IMR-90 (cell line): ENCODE measurements around the gene IGF2. TPM values are rescaled to one million over a fixed set of nuclear protein-coding genes. Genes with fewer than 3 reads are reported as not detected.

Source experiments
- ATAC-seq: fragments of 200-7000 bp; cut with Tn5 transposase; 2 replicates; pipeline ENCODE4 v1.9.1; 2020; ENCODE audit warnings: low read depth, mild to moderate bottlenecking, moderate library complexity
- BruUV-seq: library from RNA; stranded (reverse); fragments of 400-500 nt; replicated peaks from 2 replicates; lab custom pipeline; 2021; lab: Mats Ljungman, UMichigan
- CTCF ChIA-PET: fragments of 300-600 bp; formaldehyde crosslinking; extraction: SDS; loops from one replicate; lab custom pipeline; 2021; ENCODE audit warnings: antibody characterized with exemption; lab: Yijun Ruan, JAX
- POLR2A ChIA-PET: fragments of 300-600 bp; sonication (Branson Sonifier 250); formaldehyde crosslinking; loops from one replicate; lab custom pipeline; 2022; ENCODE audit warnings: antibody characterized with exemption; ENCODE audit not compliant: unreplicated experiment; lab: Charles Lee
- DNase-seq: peaks from one replicate; pipeline ENCODE4 v3.0.0; 2013
- H2AFZ ChIP-seq: replicated peaks from 2 replicates; pipeline ENCODE3; 2013; ENCODE audit warnings: low read length, mild to moderate bottlenecking; ENCODE audit not compliant: poor library complexity
- H2AK5ac ChIP-seq: 2 replicates; pipeline ENCODE4 v1.6.1; 2013; ENCODE audit warnings: low read depth, low read length, inconsistent platforms
- H2AK9ac ChIP-seq: replicated peaks from 2 replicates; pipeline ENCODE3; 2013; ENCODE audit warnings: mild to moderate bottlenecking, low read depth, low read length, moderate library complexity; ENCODE audit not compliant: poor library complexity
- H2BK120ac ChIP-seq: 2 replicates; pipeline ENCODE4 v1.6.1; 2013; ENCODE audit warnings: low read depth, low read length, inconsistent platforms
- H2BK15ac ChIP-seq: 3 replicates; pipeline ENCODE4 v1.6.1; 2013; ENCODE audit warnings: low read depth, low read length, inconsistent platforms
- H2BK20ac ChIP-seq: 2 replicates; pipeline ENCODE4 v1.6.1; 2013; ENCODE audit warnings: low read depth, mild to moderate bottlenecking, inconsistent platforms, low read length, moderate library complexity
- H2BK5ac ChIP-seq: 2 replicates; pipeline ENCODE4 v1.6.1; 2013; ENCODE audit warnings: mild to moderate bottlenecking, low read depth, low read length, inconsistent platforms; ENCODE audit not compliant: poor library complexity, severe bottlenecking
- H3K14ac ChIP-seq: replicated peaks from 2 replicates; pipeline ENCODE4 v1.6.1; 2013; ENCODE audit warnings: low read depth, low read length, inconsistent platforms
- H3K18ac ChIP-seq: 2 replicates; pipeline ENCODE4 v1.6.1; 2013; ENCODE audit warnings: low read depth, low read length, control low read depth
- H3K23ac ChIP-seq: 2 replicates; pipeline ENCODE4 v1.6.1; 2013; ENCODE audit warnings: low read depth, low read length, inconsistent platforms
- H3K27ac ChIP-seq: 2 replicates; pipeline ENCODE4 v1.5.1; 2013; ENCODE audit warnings: mild to moderate bottlenecking, control low read depth, low read length; ENCODE audit not compliant: insufficient read depth
- H3K27me3 ChIP-seq: 2 replicates; pipeline ENCODE4 v1.6.1; 2013; ENCODE audit warnings: low read length; ENCODE audit not compliant: control insufficient read depth, insufficient read depth
- H3K36me3 ChIP-seq: 2 replicates; pipeline ENCODE4 v1.6.1; 2013; ENCODE audit warnings: low read length, mixed read lengths; ENCODE audit not compliant: control insufficient read depth, insufficient read depth
- H3K4ac ChIP-seq: 2 replicates; pipeline ENCODE4 v1.6.1; 2013; ENCODE audit warnings: low read depth, low read length, inconsistent platforms
- H3K4me1 ChIP-seq: 2 replicates; pipeline ENCODE4 v1.6.1; 2013; ENCODE audit warnings: low read length, mixed read lengths; ENCODE audit not compliant: control insufficient read depth, insufficient read depth
- H3K4me2 ChIP-seq: 2 replicates; pipeline ENCODE4 v1.6.1; 2013; ENCODE audit warnings: low read depth, mild to moderate bottlenecking, control low read depth, low read length, moderate library complexity
- H3K4me3 ChIP-seq: 2 replicates; pipeline ENCODE4 v1.5.1; 2013; ENCODE audit warnings: low read depth, mild to moderate bottlenecking, control low read depth, low read length, moderate library complexity; ENCODE audit not compliant: insufficient read depth
- H3K56ac ChIP-seq: 2 replicates; pipeline ENCODE4 v1.6.1; 2013; ENCODE audit warnings: low read length, inconsistent platforms; ENCODE audit not compliant: insufficient read depth; ENCODE audit errors: extremely low read depth
- H3K79me1 ChIP-seq, 2 experiments: 2 replicates each; pipeline ENCODE4 v1.6.1; 2013; ENCODE audit warnings: low read length in 2 of 2, inconsistent platforms in 1 of 2, low read depth in 1 of 2
- H3K9ac ChIP-seq: 2 replicates; pipeline ENCODE4 v1.6.1; 2013; ENCODE audit warnings: low read depth, low read length, control low read depth
- H3K9me1 ChIP-seq: 2 replicates; pipeline ENCODE4 v1.6.1; 2013; ENCODE audit warnings: low read length, inconsistent platforms; ENCODE audit not compliant: insufficient read depth
- H3K9me3 ChIP-seq: 2 replicates; pipeline ENCODE4 v1.6.1; 2013; ENCODE audit warnings: low read length; ENCODE audit not compliant: control insufficient read depth, insufficient read depth
- H4K20me1 ChIP-seq: 2 replicates; pipeline ENCODE4 v1.6.1; 2013; ENCODE audit warnings: low read length, inconsistent platforms; ENCODE audit not compliant: insufficient read depth
- H4K5ac ChIP-seq: 2 replicates; pipeline ENCODE4 v1.6.1; 2013; ENCODE audit warnings: mild to moderate bottlenecking, low read depth, low read length, control low read depth
- H4K8ac ChIP-seq, 2 experiments: 2 replicates each; pipeline ENCODE4 v1.6.1; 2013; ENCODE audit warnings: low read depth in 2 of 2, low read length in 2 of 2, control low read depth in 1 of 2, inconsistent platforms in 1 of 2
- H4K91ac ChIP-seq: 2 replicates; pipeline ENCODE4 v1.6.1; 2013; ENCODE audit warnings: low read depth, low read length, inconsistent platforms; ENCODE audit not compliant: insufficient read depth
- CEBPB ChIP-seq: IDR thresholded peaks from 2 replicates; pipeline ENCODE4 v1.6.1; 2012; ENCODE audit warnings: low read depth, low read length, improper control_type of control experiment
- MAZ ChIP-seq: IDR thresholded peaks from 2 replicates; pipeline ENCODE4 v1.6.1; 2012; ENCODE audit warnings: low read depth, mild to moderate bottlenecking, low read length, improper control_type of control experiment, moderate library complexity, borderline replicate concordance
- POLR2A ChIP-seq: IDR thresholded peaks from 2 replicates; pipeline ENCODE4 v1.6.1; 2012; ENCODE audit warnings: mild to moderate bottlenecking, low read depth, low read length
- RCOR1 ChIP-seq: IDR thresholded peaks from 2 replicates; pipeline ENCODE4 v1.6.1; 2012; ENCODE audit warnings: mild to moderate bottlenecking, low read length, improper control_type of control experiment; ENCODE audit not compliant: insufficient replicate concordance
- WGBS, 2 experiments: methylation state at CpG; one replicate each; pipeline versions ENCODE4 v1.1.5 to v1.1.7; 2013; ENCODE audit warnings: missing lambda C conversion rate in 2 of 2; ENCODE audit not compliant: insufficient read length in 1 of 2; ENCODE audit errors: extremely low coverage in 2 of 2; 5-methylcytosine and 5-hydroxymethylcytosine counted together
- dilution Hi-C: fragments of 300-500 bp; cut with HindIII; formaldehyde crosslinking; loops from one replicate; pipeline ENCODE4 v1.14.3; 2018; ENCODE audit warnings: low sequenced_read_pairs; ENCODE audit not compliant: unreplicated experiment
- in situ Hi-C: fragments of 300-500 bp; cut with MboI; formaldehyde crosslinking; loops from 3 replicates; pipeline ENCODE4 v1.14.3; 2019; ENCODE audit warnings: low sequenced_read_pairs, inconsistent platforms, mixed read lengths
- intact Hi-C: fragments of 100-400 bp; cut with micrococcal nuclease; formaldehyde crosslinking; loops from 2 replicates; pipeline ENCODE4 v1.10.0; 2022
- polyA plus RNA-seq, 3 experiments: library from polyadenylated mRNA; depleted of rRNA; stranded (reverse); fragments of >200 nt; gene quantifications; 2 replicates each; pipeline ENCODE4 v1.2.3, GENCODE V29; 2012; ENCODE audit warnings: low replicate concordance in 1 of 3
- total RNA-seq: library from RNA; depleted of rRNA; stranded (reverse); fragments of >200 nt; gene quantifications from 2 replicates; pipeline ENCODE4 v1.2.3, GENCODE V29; 2012
- TF ChIP-seq, protein P1 (sequence below): fragments of 150-350 bp; IDR thresholded peaks from 2 replicates; pipeline ENCODE4 v1.6.1; 2016; ENCODE audit warnings: low read depth, mild to moderate bottlenecking, low read length, moderate library complexity, borderline replicate concordance

The IGF2 gene
- total and polyA plus RNA-seq, 2 of the 4 experiments (the other 2 are of a cell fraction), result 2.3 to 21.8 TPM

DNA sequence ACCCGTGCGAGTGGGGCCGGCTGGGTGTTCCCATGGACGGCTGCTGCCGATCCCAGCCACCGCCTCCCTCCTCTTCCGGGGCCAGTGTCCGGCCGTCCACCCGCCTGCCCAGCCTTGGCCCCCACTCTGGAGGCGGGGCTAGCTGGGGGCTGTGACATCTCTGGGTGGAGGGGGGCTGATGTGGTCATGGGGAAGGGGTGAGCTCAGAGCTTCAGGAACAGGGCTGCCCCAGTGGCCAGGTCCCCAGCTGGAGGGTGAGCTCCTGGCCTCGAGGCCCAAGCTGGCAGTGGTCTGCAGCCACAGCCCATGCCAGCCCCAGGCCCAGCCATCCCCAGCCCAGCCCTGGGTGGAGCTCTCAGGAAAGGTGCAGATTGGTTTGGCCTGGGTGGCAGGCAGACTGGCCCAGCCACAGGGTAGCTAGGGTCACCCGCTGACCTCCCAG is 19.1 kb upstream of the IGF2 start:
- intact Hi-C loops (no loop called here), in situ Hi-C loops (no loop called here), dilution Hi-C loops (no loop called here)
- no peak overlapping the region for H3K4me2 ChIP-seq
- 60% methylated on average over 2 of the region's 13 CpGs; no CpG with 5 or more reads in 1 of the 2 experiments for WGBS, 2 experiments
- CTCF ChIA-PET, result no interaction called here
- no peak overlapping the region for H3K4ac ChIP-seq
- H3K18ac ChIP-seq, result no peak overlapping the region
- no peaks in the 10 kb centered on the region for H4K20me1 ChIP-seq
- DNase-seq, result no peak
- H3K4me1 ChIP-seq, result no peaks in the 10 kb centered on the region
- H3K27me3 ChIP-seq, result peaks cover 5% of the 10 kb centered on the region; the same call in 1 of the 2 replicates
- no peak overlapping the region for H3K23ac ChIP-seq
- H2BK5ac ChIP-seq, result no peak overlapping the region
- H3K36me3 ChIP-seq, result no peaks in the 10 kb centered on the region
- H2BK120ac ChIP-seq, result no peak overlapping the region
- no peak overlapping the region for H2BK15ac ChIP-seq
- no peaks in the 10 kb centered on the region for H3K9me1 ChIP-seq
- no peak overlapping the region for H2BK20ac ChIP-seq
- no peak overlapping the region for H4K91ac ChIP-seq
- H3K56ac ChIP-seq, result no peak overlapping the region
- H4K8ac ChIP-seq, result no peak overlapping the region
- no peaks in the 10 kb centered on the region for H3K79me1 ChIP-seq
- H3K9me3 ChIP-seq, result no peaks in the 10 kb centered on the region
- H3K9ac ChIP-seq, result no peak overlapping the region
- POLR2A ChIA-PET, result no interaction called here
- H3K27ac ChIP-seq, result no peak overlapping the region
- no peak overlapping the region for H2AK9ac ChIP-seq
- no peak for ATAC-seq
- no TSS peak for BruUV-seq
- peak overlapping the region; percentile 32 for H2AFZ ChIP-seq
- H3K14ac ChIP-seq, result no peak overlapping the region
- no peak overlapping the region for H4K5ac ChIP-seq
- TF ChIP-seq MAZ, result no peak
- TF ChIP-seq, protein P1, sequence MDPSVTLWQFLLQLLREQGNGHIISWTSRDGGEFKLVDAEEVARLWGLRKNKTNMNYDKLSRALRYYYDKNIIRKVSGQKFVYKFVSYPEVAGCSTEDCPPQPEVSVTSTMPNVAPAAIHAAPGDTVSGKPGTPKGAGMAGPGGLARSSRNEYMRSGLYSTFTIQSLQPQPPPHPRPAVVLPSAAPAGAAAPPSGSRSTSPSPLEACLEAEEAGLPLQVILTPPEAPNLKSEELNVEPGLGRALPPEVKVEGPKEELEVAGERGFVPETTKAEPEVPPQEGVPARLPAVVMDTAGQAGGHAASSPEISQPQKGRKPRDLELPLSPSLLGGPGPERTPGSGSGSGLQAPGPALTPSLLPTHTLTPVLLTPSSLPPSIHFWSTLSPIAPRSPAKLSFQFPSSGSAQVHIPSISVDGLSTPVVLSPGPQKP, result no peak
- no peak for TF ChIP-seq RCOR1
- TF ChIP-seq CEBPB, result no peak
- TF ChIP-seq POLR2A, result no peak
- H3K4me3 ChIP-seq, result no peak overlapping the region
- no peak overlapping the region for H2AK5ac ChIP-seq
